Measurements from ENCODE around the gene CACNB4.

DNA sequence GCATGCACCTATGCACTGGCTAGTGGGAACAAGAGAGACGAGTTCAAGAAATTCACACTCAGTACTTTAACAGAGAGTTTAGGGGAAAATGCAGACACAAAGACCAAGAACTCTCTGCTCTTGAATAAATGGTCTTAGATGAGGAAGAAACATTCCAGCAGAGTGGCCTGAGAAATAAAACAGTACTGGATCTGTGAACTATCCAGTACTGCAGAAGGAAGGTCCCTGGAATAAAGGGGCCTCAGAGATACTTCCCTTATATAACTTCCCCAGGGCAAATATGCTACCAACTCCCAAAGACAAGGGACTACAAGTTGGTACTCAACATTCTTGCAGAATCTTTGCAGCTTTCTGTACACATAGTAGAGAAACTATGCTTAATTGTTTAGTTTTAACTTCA lies 199.7 kb downstream of the CACNB4 start:
- TF ChIP-seq CEBPB (IDR thresholded peaks at IDR 0.05; ENCODE audit: low read depth) = no peak
- TF ChIP-seq POLR2AphosphoS5 (IDR thresholded peaks at IDR 0.05; ENCODE audit: low read depth, low read length) = no peak
- TF ChIP-seq SIN3A (IDR thresholded peaks at IDR 0.05; ENCODE audit: low read depth) = no peak
- no peak for TF ChIP-seq JUND (IDR thresholded peaks at IDR 0.05)
- TF ChIP-seq EZH2 (IDR thresholded peaks at IDR 0.05) = no peak
- TF ChIP-seq SRF (IDR thresholded peaks at IDR 0.05; ENCODE audit: low read depth) = no peak
- no peak for TF ChIP-seq POLR2A (IDR thresholded peaks at IDR 0.05; ENCODE audit: borderline replicate concordance, extremely low read depth, insufficient read depth, insufficient read length)
- TF ChIP-seq, protein P1, sequence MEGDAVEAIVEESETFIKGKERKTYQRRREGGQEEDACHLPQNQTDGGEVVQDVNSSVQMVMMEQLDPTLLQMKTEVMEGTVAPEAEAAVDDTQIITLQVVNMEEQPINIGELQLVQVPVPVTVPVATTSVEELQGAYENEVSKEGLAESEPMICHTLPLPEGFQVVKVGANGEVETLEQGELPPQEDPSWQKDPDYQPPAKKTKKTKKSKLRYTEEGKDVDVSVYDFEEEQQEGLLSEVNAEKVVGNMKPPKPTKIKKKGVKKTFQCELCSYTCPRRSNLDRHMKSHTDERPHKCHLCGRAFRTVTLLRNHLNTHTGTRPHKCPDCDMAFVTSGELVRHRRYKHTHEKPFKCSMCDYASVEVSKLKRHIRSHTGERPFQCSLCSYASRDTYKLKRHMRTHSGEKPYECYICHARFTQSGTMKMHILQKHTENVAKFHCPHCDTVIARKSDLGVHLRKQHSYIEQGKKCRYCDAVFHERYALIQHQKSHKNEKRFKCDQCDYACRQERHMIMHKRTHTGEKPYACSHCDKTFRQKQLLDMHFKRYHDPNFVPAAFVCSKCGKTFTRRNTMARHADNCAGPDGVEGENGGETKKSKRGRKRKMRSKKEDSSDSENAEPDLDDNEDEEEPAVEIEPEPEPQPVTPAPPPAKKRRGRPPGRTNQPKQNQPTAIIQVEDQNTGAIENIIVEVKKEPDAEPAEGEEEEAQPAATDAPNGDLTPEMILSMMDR (IDR thresholded peaks at IDR 0.05 in 2 of 3, conservative IDR thresholded peaks at IDR 0.05 in 1 of 3; ENCODE audit: borderline replicate concordance in 1 of 3, insufficient read depth in 1 of 3, low read depth in 2 of 3, low read length in 2 of 3) = no peak
- no peak for TF ChIP-seq SP1 (IDR thresholded peaks at IDR 0.05; ENCODE audit: low read depth)
- TF ChIP-seq ZNF274 (IDR thresholded peaks at IDR 0.05; ENCODE audit: low read depth, low read length) = no peak
- TF ChIP-seq, protein P2, sequence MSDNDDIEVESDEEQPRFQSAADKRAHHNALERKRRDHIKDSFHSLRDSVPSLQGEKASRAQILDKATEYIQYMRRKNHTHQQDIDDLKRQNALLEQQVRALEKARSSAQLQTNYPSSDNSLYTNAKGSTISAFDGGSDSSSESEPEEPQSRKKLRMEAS (IDR thresholded peaks at IDR 0.05) = no peak
- TF ChIP-seq FOSL1 (IDR thresholded peaks at IDR 0.05; ENCODE audit: low read depth) = no peak
- TF ChIP-seq, protein P3, sequence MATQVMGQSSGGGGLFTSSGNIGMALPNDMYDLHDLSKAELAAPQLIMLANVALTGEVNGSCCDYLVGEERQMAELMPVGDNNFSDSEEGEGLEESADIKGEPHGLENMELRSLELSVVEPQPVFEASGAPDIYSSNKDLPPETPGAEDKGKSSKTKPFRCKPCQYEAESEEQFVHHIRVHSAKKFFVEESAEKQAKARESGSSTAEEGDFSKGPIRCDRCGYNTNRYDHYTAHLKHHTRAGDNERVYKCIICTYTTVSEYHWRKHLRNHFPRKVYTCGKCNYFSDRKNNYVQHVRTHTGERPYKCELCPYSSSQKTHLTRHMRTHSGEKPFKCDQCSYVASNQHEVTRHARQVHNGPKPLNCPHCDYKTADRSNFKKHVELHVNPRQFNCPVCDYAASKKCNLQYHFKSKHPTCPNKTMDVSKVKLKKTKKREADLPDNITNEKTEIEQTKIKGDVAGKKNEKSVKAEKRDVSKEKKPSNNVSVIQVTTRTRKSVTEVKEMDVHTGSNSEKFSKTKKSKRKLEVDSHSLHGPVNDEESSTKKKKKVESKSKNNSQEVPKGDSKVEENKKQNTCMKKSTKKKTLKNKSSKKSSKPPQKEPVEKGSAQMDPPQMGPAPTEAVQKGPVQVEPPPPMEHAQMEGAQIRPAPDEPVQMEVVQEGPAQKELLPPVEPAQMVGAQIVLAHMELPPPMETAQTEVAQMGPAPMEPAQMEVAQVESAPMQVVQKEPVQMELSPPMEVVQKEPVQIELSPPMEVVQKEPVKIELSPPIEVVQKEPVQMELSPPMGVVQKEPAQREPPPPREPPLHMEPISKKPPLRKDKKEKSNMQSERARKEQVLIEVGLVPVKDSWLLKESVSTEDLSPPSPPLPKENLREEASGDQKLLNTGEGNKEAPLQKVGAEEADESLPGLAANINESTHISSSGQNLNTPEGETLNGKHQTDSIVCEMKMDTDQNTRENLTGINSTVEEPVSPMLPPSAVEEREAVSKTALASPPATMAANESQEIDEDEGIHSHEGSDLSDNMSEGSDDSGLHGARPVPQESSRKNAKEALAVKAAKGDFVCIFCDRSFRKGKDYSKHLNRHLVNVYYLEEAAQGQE (IDR thresholded peaks at IDR 0.05; ENCODE audit: low read depth) = no peak
- TF ChIP-seq, protein P4, sequence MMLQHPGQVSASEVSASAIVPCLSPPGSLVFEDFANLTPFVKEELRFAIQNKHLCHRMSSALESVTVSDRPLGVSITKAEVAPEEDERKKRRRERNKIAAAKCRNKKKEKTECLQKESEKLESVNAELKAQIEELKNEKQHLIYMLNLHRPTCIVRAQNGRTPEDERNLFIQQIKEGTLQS (IDR thresholded peaks at IDR 0.05) = no peak

Measured in HCT116 (cell line).